Heart left ventricle (tissue), 16 donors: Measurements from ENCODE around the gene USF2. TPM values are rescaled to one million over a fixed set of nuclear protein-coding genes. Genes with fewer than 3 reads are reported as not detected.
A peak's percentile ranks its signal among the peaks of the same experiment; 100 is the strongest.

Experiments used
- ATAC-seq, 4 donors: fragments of 200-7000 bp; cut with Tn5 transposase; one replicate each; pipeline ENCODE4 v1.9.1; 2020 to 2022; ENCODE audit warnings: moderate library complexity in 4 of 4, mild to moderate bottlenecking in 3 of 4, moderate number of reproducible peaks in 1 of 4
- DNase-seq, 5 donors: peaks; one replicate each; pipeline ENCODE4 v3.0.0-alpha.2; 2020
- H3K27ac ChIP-seq, 12 donors: fragments of 200-600 bp; sonication (generic) in 4 of 12; one replicate each; pipeline versions ENCODE4 v1.5.0 to v1.8.0; 2016 to 2022; ENCODE audit warnings: mild to moderate bottlenecking in 2 of 12
- H3K27me3 ChIP-seq, 9 donors: fragments of 200-600 bp; sonication (generic) in 2 of 9; one replicate each; pipeline versions ENCODE4 v1.5.1 to v1.8.0; 2016 to 2022; ENCODE audit warnings: mild to moderate bottlenecking in 3 of 9
- H3K36me3 ChIP-seq, 9 donors: fragments of 200-600 bp; sonication (generic) in 2 of 9; one replicate each; pipeline versions ENCODE4 v1.5.0 to v1.8.0; 2018 to 2022; ENCODE audit warnings: mild to moderate bottlenecking in 2 of 9
- H3K4me1 ChIP-seq, 12 donors: fragments of 200-600 bp; sonication (generic) in 4 of 12; one replicate each; pipeline versions ENCODE4 v1.5.0 to v1.8.0; 2016 to 2022; ENCODE audit warnings: mild to moderate bottlenecking in 3 of 12
- H3K4me3 ChIP-seq, 12 donors: fragments of 200-600 bp; sonication (generic) in 4 of 12; one replicate each; pipeline versions ENCODE4 v1.5.0 to v1.8.0; 2017 to 2022; ENCODE audit warnings: mild to moderate bottlenecking in 9 of 12, moderate library complexity in 4 of 12
- H3K9me3 ChIP-seq, 12 donors: fragments of 200-600 bp; sonication (generic) in 4 of 12; one replicate each; pipeline versions ENCODE4 v1.5.0 to v1.8.0; 2016 to 2022; ENCODE audit warnings: mild to moderate bottlenecking in 1 of 12
- CTCF ChIP-seq, 12 donors: fragments of 200-600 bp; sonication (generic) in 4 of 12; IDR thresholded peaks; one replicate each; pipeline versions ENCODE4 v1.5.0 to v1.8.0; 2018 to 2022; ENCODE audit warnings: antibody characterized with exemption in 12 of 12, mild to moderate bottlenecking in 5 of 12
- POLR2A ChIP-seq, 2 donors: fragments of 450-650 bp; IDR thresholded peaks; one replicate each; pipeline ENCODE4 v1.6.1; 2017; ENCODE audit warnings: antibody characterized with exemption in 2 of 2, mild to moderate bottlenecking in 2 of 2, moderate library complexity in 2 of 2
- WGBS, 4 donors: extraction: QIAGEN DNeasy Blood & Tissue Kit in 2 of 4; methylation state at CpG; one replicate each; pipeline versions ENCODE4 v1.1.5 to v1.1.7; 2013 to 2018; 5-methylcytosine and 5-hydroxymethylcytosine counted together
- intact Hi-C, 10 donors: fragments of 100-400 bp; cut with DNase I; formaldehyde crosslinking; loops; one replicate each; pipeline versions ENCODE4 v1.11.1 to v1.14.2; 2022
- polyA plus RNA-seq, 2 donors: library from polyadenylated mRNA; stranded (reverse); fragments of 200-250 nt; gene quantifications; one replicate each; pipeline ENCODE4 v1.2.3, GENCODE V29; 2013
- total RNA-seq, 9 donors: library from RNA; depleted of rRNA in 2 of 9; stranded (reverse); fragments of >200 nt in 2 of 9; fragmentation: NEBNext Ultra II Directional in 3 of 9; extraction: Animal tissue kit (Norgen Biotek cat#: 25700) in 3 of 9; gene quantifications; one replicate each; pipeline versions ENCODE4 v1.1.0 to v1.2.4, GENCODE V29; 2016 to 2023
- donor health status: ischemic (EF 13 %, LVEDD 7.1; RV severe dilation, severe dysfunction).
- donor health status: healthy with polysubstance abuse.
- donor health status: DM: no; HTN: yes; CAD: no.
- donor health status: DM: no; HTN: no; CAD: no.
- donor health status: ischemic (EF 25% LVEDD 6.9; RV normal size, moderate dysfunction).
- donor health status: ischemic (EF 25% LVEDD 5.7; RV mildly dilated, moderate dysfunction).
- donor health status: healthy.
- donor health status: DM: yes; HTN: yes; CAD: no.
- donor health status: ischemic (EF 35%, LVEDD 5.7; RV mildly dilated, moderate dysfunction).
- donor health status: nonischemic (EF 11% LVEDD 7.7; RV severe dilation, severe dysfunction).
- donor health status: DM: yes; HTN: yes; CAD: no.
- donor health status: PGD.
- donor health status: ischemic (EF 29% LVEDD 5.4; RV normal size, mild dysfunction).
- donor health status: nonischemic (EF 23%, LVEDD 6.1; RV moderate dilation, normal function).

Gene USF2
- total and polyA plus RNA-seq, 11 donors: 134 to 251 (median 159) TPM

DNA sequence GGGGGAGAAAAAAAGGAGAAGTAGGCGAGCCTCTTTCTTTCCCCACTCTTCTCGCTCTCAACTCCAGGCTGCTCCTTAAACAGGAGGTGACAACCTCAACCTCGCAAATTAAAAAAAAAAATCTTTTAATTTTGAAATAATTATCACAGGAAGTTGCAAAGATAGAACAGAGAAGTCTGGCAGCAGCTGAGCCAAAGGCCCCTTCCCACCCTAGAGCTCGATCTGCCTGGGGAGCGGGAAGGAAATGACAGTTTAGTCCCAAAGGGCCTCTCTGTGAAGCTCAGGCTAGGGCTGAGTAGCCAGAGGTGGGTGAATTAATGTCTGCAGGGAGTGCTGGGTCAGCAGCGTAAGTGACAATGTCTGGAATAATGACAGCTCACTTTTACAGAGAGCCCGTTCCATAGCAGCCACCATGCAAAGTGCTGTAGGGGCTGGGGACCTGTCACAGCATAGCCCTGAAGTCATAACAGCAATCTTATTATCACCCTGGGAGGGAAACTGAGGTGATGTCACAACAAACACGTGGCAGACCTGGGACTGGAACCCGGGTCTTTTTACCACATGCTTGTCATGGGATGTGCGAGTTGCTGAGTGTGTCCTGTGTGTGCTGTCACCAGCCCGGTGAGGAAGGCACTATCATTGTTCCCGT lies 51.4 kb downstream of the USF2 start:
- H3K36me3 ChIP-seq: no peaks in the 10 kb centered on the region
- DNase-seq (peak in 1 of 5 donors; percentile 43), ATAC-seq (peak in 2 of 4 donors; percentile 40 to 48)
- H3K4me1 ChIP-seq: peaks cover 0 to 39% (median 8%) of the 10 kb centered on the region in 12 donors
- no peaks in the 10 kb centered on the region for H3K27me3 ChIP-seq
- TF ChIP-seq POLR2A (IDR thresholded peaks at IDR 0.05): no peak
- TF ChIP-seq CTCF (IDR thresholded peaks at IDR 0.05): no peak
- H3K9me3 ChIP-seq: peaks cover 0 to 6% (median 0%) of the 10 kb centered on the region in 12 donors
- H3K27ac ChIP-seq: peak overlapping the region in 1 of 12 donors; percentile 78
- no peak overlapping the region for H3K4me3 ChIP-seq
- intact Hi-C loops: no loop called here
- 42 to 47% (median 45%) methylated on average over 12 of the region's 12 CpGs for WGBS, 4 donors

DNA sequence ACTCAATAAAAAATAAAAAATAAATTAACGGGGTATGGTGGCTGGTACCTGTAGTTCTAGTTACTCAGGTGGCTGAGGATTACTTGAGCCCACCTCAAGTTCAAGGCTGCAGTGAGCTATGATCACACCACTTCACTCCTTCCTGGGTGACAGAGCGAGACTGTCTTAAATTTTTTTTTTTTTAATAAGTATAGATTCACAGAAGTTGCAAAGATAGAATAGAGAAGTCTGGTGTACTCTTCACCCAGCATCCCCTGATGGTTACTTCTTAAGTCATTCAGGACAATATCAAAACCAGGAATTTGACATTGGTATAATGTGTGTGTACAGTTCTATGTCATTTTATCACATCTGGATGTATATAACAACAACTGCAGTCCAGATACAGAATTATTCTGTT lies 52.5 kb downstream of the USF2 start:
- H3K9me3 ChIP-seq: peaks cover 0 to 6% (median 0%) of the 10 kb centered on the region in 12 donors
- 91 to 98% (median 94%) methylated on average over 2 of the region's 2 CpGs for WGBS, 4 donors
- TF ChIP-seq CTCF (IDR thresholded peaks at IDR 0.05) (no peak), POLR2A (IDR thresholded peaks at IDR 0.05) (no peak)
- H3K4me3 ChIP-seq: no peak overlapping the region
- no peak overlapping the region for H3K27ac ChIP-seq
- intact Hi-C loops: no loop called here
- no peak for DNase-seq
- no peaks in the 10 kb centered on the region for H3K27me3 ChIP-seq
- peaks cover 0 to 39% (median 8%) of the 10 kb centered on the region in 12 donors for H3K4me1 ChIP-seq
- no peaks in the 10 kb centered on the region for H3K36me3 ChIP-seq
- no peak for ATAC-seq

GRCh38 chr19:35322014-35322413 lies 53.3 kb downstream of the USF2 start:
- intact Hi-C loops: no loop called here
- Histone ChIP-seq H3K9me3 (peaks cover 0 to 6% (median 0%) of the 10 kb centered on the region in 12 donors), H3K27ac (no peak overlapping the region), H3K36me3 (no peaks in the 10 kb centered on the region), H3K4me1 (peaks cover 0 to 39% (median 8%) of the 10 kb centered on the region in 12 donors), H3K4me3 (no peak overlapping the region), H3K27me3 (no peaks in the 10 kb centered on the region)
- peak in 1 of 5 donors; percentile 8 for DNase-seq
- ATAC-seq: no peak
- WGBS, 4 donors: 92 to 96% (median 93%) methylated on average over 9 of the region's 9 CpGs
- TF ChIP-seq POLR2A (IDR thresholded peaks at IDR 0.05): no peak
- no peak for TF ChIP-seq CTCF (IDR thresholded peaks at IDR 0.05)

GRCh38 chr19:35327642-35328041 lies 58.9 kb downstream of the USF2 start:
- ATAC-seq: no peak
- no peak overlapping the region for H3K27ac ChIP-seq
- no peaks in the 10 kb centered on the region for H3K9me3 ChIP-seq
- DNase-seq: peak in 1 of 5 donors; percentile 2
- H3K4me1 ChIP-seq: no peaks in the 10 kb centered on the region
- no peaks in the 10 kb centered on the region for H3K36me3 ChIP-seq
- intact Hi-C loops: no loop called here
- WGBS, 4 donors: 64 to 81% (median 65%) methylated on average over 4 of the region's 4 CpGs
- TF ChIP-seq CTCF (IDR thresholded peaks at IDR 0.05) (peak in 2 of 12 donors; percentile 6 to 7), POLR2A (IDR thresholded peaks at IDR 0.05) (no peak)
- H3K4me3 ChIP-seq: no peak overlapping the region
- H3K27me3 ChIP-seq: peaks cover 0 to 32% (median 9%) of the 10 kb centered on the region in 9 donors
